ENCODE measurements around the gene TUBGCP6. TPM values are rescaled to one million over a fixed set of nuclear protein-coding genes. Genes with fewer than 3 reads are reported as not detected.

TUBGCP6 gene
- polyA plus RNA-seq, 1 experiment, result 8.5 TPM

GRCh38 chr22:50255607-50256006, 10.8 kb upstream of the TUBGCP6 start:
- Histone ChIP-seq H3K27me3 (ENCODE audit: control insufficient read depth, insufficient read depth, low read length) (no peaks in the 10 kb centered on the region), H3K9me3 (ENCODE audit: control insufficient read depth, insufficient read depth, low read length) (no peaks in the 10 kb centered on the region; the same call in 1 of the 2 replicates), H3K27ac (ENCODE audit: low read depth, low read length) (no peak overlapping the region), H3K4me3 (ENCODE audit: low read depth, low read length) (no peak overlapping the region)
- POLR2A ChIA-PET, result no interaction called here
- TF ChIP-seq CTCF (IDR thresholded peaks at IDR 0.05; ENCODE audit: low read depth, low read length), result no peak
- CTCF ChIA-PET, result interaction anchor here (1.0 kb wide), 1 partner anchor 111 kb away, joined by 3 read pairs; no protein-coding TSS in a partner anchor
- no peak for DNase-seq (ENCODE audit: low read depth, low spot score)

- H3K27me3 ChIP-seq (ENCODE audit: control insufficient read depth, insufficient read depth, low read length), result no peaks in the 10 kb centered on the region
- no peak overlapping the region for H3K27ac ChIP-seq (ENCODE audit: low read depth, low read length)
- POLR2A ChIA-PET, result no interaction called here
- H3K9me3 ChIP-seq (ENCODE audit: control insufficient read depth, insufficient read depth, low read length), result no peaks in the 10 kb centered on the region; the same call in 1 of the 2 replicates
- TF ChIP-seq CTCF (IDR thresholded peaks at IDR 0.05; ENCODE audit: low read depth, low read length), result no peak
- no peak overlapping the region for H3K4me3 ChIP-seq (ENCODE audit: low read depth, low read length)
- DNase-seq (ENCODE audit: low read depth, low spot score), result no peak
- CTCF ChIA-PET, result interaction anchor here (0.6 kb wide), 1 partner anchor 129 kb away, joined by 3 read pairs; no protein-coding TSS in a partner anchor
These were observed 10.3 kb upstream of the TUBGCP6 start for GRCh38 chr22:50255099-50255498.

- TF ChIP-seq CTCF (IDR thresholded peaks at IDR 0.05; ENCODE audit: low read depth, low read length), result no peak
- POLR2A ChIA-PET, result no interaction called here
- CTCF ChIA-PET, result no interaction called here
These were observed 9.1 kb upstream of the TUBGCP6 start for GRCh38 chr22:50253941-50254340.

GRCh38 chr22:50253046-50253915, 8.5 kb upstream of the TUBGCP6 start:
- no peak for DNase-seq (ENCODE audit: low read depth, low spot score)
- Histone ChIP-seq H3K27ac (ENCODE audit: low read depth, low read length) (no peak overlapping the region), H3K4me3 (ENCODE audit: low read depth, low read length) (no peak overlapping the region), H3K9me3 (ENCODE audit: control insufficient read depth, insufficient read depth, low read length) (no peaks in the 10 kb centered on the region; the same call in 1 of the 2 replicates), H3K27me3 (ENCODE audit: control insufficient read depth, insufficient read depth, low read length) (no peaks in the 10 kb centered on the region)
- POLR2A ChIA-PET, result no interaction called here
- CTCF ChIA-PET, result interaction anchor here (0.6 to 3.0 kb wide), 4 partner anchors 73 to 175 kb away, joined by 3 to 25 read pairs (median 6); partner anchors contain the start of gene DENND6B
- TF ChIP-seq CTCF (IDR thresholded peaks at IDR 0.05; ENCODE audit: low read depth, low read length), result no peak

More at GRCh38 chr22:50253941-50254340, 9.1 kb upstream of the TUBGCP6 start:
- Histone ChIP-seq H3K9me3 (ENCODE audit: control insufficient read depth, insufficient read depth, low read length) (no peaks in the 10 kb centered on the region; the same call in 1 of the 2 replicates), H3K4me3 (ENCODE audit: low read depth, low read length) (no peak overlapping the region), H3K27me3 (ENCODE audit: control insufficient read depth, insufficient read depth, low read length) (no peaks in the 10 kb centered on the region), H3K27ac (ENCODE audit: low read depth, low read length) (no peak overlapping the region)
- no peak for DNase-seq (ENCODE audit: low read depth, low spot score)
